ENCODE measurements around the gene CCDC14.

GRCh38 chr3:123920868-123921267 is 40.2 kb downstream of the CCDC14 start:
- TF ChIP-seq POLR2A (IDR thresholded peaks at IDR 0.05) = no peak
- no peak for TF ChIP-seq CTCF (IDR thresholded peaks at IDR 0.05 in 4 of 5, conservative IDR thresholded peaks at IDR 0.05 in 1 of 5)

All from gastrocnemius medialis (tissue), 4 donors.